Measurements from ENCODE around the gene PRSS3.

DNA sequence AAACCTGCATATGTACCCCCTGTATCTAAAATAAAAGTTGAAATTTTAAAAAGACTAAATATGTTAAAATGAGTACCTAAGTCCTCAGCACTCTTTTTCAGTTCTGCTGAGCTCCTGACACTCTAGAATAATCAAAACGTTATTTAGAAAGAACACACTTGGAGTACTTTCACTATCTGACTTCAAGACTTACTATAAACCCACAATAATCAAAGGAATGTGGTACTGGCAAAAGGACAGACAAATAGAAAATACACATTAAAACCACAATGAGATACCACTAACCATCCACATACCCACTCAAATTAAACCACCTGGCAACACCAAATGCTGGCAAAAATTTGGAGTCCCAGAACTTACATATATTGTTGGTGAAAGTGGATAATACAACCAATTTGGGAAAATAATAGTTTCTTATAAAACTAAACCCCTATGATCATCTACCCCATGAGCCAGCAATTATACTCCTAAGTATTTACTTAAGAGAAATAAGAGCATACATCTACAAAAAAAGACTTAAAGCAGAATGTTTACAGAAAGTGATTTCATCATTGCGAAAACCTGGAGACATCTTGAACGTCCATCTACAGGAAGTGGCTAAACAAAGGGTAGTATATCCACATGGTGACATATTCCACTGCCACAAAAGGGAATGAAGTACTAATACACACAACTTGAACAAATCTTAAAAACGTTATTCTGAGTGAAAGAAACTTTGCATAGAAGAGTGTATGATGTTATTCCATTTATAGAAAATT lies 12.8 kb upstream of the PRSS3 start:
- no peak for TF ChIP-seq CTCF (IDR thresholded peaks at IDR 0.05)
- TF ChIP-seq POLR2A (IDR thresholded peaks at IDR 0.05) = no peak
